GM04503 (cell line): ENCODE results near the gene NKAIN2.
"Not testable (repeated sequence)": the region's sequence is repeated elsewhere in the genome, so short reads cannot be mapped to it uniquely, and the experiment has no call there.

ENCODE experiments used
- DNase-seq: peaks from one replicate; pipeline ENCODE4 v3.0.0-alpha.2; 2012; ENCODE audit warnings: low read depth

The NKAIN2 gene

DNA sequence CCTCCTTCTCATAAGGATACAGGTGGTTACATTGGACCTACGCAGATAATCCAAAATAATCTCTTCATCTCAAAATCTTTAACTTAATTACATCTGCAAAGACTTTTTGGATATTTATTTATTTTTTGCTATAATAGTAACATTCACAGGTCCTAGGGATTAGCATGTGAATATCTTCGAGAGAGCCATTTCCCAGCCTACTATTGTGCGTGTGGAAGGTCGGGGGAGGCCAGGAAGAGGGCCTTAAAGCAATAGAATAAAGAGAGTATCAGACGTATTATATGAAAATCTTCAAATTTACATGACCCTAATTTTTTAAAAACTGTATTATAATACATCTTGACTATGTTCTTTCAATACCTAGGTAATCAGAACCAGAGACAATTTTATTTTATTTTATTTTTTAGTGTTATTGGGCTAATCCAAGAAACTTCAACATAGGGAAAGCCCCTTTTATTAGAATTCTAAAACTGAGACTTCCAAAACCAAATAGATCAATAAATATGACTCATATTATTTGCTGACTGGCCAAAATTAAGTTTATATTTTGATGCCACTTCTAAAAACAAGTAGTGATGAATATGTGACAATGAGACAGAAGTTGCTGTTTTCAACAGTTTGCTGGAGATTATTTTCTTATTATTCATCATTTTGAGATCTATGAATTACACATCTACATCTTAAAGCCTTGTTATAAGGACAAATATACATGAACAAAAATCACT lies 536.1 kb downstream of the NKAIN2 start:
- DNase-seq, result no peak

DNA sequence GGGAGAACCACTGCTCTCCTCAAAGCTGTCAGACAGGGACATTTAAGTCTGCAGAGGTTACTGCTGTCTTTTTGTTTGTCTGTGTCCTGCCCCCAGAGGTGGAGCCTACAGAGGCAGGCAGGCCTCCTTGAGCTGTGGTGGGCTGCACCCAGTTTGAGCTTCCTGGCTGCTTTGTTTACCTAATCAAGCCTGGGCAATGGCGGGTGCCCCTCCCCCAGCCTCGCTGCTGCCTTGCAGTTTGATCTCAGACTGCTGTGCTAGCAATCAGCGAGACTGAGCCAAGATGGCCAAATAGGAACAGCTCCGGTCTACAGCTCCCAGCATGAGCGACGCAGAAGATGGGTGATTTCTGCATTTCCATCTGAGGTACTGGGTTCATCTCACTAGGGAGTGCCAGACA lies 544.7 kb downstream of the NKAIN2 start:
- DNase-seq, result not testable (repeated sequence)

DNA sequence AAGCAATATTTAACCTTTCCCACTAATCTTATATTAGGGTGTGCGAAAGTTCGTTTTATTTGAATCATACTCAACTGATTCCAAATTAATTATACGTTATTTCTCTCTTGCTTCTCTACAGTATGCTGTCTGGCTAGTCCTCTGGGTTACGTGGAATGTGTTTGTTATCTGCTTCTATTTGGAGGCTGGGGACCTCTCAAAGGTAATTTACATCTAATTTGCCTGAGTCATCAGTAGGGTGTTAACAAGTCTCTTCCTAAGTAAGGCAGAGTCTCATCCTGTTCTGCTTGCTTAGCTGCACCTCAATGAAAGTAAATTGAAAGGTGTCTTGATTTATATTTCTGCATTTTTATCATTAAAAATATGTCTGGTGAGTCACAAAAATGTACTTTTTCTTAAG lies 551.5 kb downstream of the NKAIN2 start:
- no peak for DNase-seq

DNA sequence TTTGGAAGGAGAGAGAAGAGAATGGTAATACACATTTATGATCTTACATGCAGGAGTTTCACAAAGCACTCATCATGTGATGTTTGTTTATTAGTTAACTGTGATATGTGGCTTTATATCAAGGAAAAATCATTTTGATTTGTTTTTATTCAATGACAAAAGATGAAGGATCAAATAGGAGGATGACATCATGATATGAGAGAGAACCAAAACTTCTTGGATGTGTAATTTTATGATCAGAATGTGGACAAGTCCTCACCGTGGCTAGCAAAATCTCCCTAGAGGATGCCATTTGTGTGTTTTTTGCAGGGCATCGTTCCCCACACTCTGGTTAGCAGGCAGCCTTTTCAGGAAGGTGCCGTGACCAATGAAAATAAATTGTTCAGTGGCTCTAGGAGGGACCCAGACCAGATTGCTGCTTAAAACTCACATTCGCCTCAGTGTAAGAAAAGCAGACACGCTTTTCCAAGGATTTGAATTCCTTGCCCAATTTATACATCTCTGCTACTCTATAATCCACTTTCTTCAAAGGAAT lies 552.7 kb downstream of the NKAIN2 start:
- no peak for DNase-seq

DNA sequence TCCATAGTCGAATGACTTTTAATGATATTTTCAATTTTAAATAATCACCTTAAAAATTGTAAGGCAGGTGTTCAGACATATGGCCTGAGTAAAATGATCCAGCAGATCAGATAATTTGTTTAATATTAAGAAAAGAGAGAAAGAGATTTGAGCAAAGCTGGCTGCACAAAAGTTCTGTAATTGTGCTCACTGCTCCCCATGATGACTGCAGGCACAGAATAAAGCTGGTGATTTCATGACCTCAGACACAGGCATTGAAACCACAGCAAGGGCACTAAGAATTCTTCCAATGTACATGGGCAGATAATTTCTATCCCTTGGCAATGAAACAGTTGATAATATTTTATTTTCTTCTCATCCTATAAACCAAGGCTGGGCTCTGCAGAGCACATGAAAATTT lies 553.1 kb downstream of the NKAIN2 start:
- DNase-seq, result no peak

DNA sequence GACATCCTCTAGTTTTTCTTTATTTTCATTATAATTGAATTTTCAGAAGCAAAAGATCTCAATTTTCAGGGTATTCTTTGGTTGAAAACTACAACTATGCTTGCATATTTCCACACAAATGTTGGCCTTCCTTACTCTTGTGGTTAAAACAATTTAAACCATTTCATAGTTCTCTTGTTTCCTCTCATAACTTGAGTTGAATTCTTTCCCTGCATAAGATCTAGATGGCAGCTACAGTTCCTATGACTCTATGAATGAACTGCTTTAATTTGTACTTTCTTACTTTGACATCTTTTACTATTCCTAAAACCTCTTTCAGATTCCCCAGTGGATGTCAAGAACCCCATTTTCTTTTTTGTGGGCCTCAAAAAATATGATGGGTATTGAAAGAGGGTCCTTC lies 564.5 kb downstream of the NKAIN2 start:
- DNase-seq, result no peak

DNA sequence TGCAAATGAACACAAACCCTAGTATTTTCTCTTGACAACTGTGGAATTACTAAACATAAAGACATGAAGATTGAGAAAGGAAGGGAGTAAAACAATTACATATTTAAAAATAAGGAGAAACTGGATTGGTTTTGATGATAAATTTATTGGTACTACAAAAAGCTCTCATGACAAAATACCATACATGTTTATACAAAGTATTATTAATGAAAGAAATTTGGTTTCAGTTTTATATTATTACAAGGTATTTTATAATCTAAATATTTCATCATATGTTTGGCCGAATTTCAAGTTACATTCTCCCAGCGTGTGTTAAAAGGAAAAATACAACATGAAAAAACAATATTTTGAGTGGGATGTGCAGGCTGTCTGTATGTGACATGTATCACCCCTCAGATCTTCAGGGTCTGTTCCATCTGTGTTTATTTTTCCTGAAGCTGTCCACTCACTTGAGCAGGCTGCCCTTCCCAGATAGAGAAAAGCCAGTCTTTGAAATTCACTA lies 568.4 kb downstream of the NKAIN2 start:
- DNase-seq, result no peak

DNA sequence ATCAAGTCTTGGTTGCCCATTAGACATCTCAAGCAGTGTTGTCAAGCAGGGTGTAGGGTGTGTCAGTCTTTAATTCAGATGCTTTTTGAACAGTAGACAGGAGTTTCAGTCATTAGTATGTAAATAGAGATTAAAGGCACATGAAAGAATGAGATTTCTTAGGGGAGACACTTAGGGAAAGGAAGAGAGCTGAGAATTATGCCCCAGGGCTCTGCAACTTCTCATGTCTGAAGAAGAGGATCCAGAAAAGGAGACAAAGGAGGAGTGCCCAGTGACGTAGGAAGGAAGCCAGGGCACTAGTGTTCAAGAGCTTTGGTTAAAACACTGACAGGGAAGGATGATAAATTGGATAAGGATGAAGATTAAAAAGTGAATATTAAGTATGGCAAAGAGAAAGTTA lies 569.7 kb downstream of the NKAIN2 start:
- no peak for DNase-seq

DNA sequence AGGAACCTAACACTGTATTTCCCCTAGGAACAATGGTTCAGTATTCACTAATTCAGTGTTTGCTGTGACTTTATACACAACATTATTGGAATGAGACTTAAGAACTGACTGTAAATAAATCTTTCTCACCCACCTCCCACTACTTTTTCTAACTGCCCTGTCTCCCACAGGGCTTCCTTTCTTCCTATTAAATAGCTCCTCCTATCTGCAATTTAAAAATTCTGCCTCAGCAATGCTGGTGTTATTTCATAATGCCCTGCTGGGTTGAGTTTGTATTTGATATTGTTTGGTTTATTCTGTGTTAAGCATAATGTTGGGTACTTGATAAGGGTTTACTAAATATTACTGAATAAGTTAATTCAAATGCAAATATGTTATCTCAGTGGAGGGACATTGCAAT lies 585.5 kb downstream of the NKAIN2 start:
- DNase-seq, result no peak

DNA sequence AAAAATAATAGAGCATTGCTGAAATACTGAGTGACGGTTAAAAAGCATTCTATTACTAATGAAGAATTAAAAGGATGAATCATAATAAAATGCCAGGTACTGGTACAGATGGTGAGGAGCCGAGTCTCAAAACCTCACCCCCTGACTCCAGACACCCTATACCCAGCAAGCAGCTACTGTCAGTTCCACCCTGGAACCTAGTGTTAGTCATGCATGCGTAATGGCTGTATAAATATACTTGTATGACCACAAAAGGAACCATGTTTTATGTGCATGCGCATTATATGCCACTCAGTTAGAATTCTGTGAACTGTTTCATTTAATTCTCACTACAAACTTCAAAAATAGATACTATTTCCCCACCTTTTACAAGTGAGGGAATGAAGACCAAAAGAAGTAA lies 589.9 kb downstream of the NKAIN2 start:
- no peak for DNase-seq

DNA sequence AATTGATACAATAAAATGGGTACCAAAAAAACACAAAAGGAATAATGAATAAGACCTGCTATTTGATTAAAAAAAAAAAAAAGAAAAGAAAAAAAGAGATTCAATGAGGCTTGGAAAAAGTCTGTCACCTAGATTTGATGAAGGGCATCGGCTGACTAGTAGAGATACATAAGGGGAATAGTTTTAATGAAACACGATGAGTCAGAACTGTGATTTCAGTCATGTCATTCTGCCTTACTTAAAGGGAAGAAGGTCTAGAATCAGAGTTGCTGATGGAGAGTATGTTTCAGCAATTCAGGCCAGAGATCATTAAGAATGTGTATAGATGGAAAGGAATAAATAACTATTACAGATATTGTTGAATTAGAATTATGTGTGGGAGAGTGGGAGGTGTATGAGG lies 592.7 kb downstream of the NKAIN2 start:
- DNase-seq, result no peak

DNA sequence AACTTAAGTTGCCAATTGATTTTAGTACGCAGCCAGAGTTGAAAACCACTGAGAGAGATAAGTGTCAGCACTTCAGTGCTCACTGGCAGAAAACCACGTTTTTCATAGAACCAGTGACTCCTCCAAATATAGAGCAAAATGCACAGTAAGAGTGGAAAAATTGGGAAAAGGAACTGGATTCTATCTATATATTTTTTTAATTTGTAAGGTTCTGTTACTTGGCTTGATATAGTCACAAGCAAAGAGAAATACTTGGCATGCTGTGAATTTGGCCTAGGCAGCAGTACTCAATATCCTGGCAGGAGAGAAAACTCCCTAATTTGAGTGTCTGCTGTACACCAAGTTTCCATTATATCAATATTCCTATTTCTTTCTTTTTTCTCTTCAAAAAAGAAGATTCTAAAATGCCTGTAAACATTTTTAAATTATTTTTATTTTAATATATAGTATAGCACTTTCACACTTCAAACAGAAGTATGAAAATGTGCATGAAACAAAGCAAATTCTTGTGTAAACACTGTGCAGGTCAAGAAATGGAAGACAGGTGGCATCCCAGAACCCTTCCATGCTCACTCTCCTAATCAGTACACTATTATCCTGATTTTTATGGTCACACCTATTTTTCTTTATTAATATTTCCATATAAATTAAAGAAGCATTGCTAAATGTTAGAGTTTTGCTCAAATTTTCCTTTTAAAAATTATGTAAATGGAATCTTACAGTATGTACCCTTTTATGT lies 596.8 kb downstream of the NKAIN2 start:
- no peak for DNase-seq

DNA sequence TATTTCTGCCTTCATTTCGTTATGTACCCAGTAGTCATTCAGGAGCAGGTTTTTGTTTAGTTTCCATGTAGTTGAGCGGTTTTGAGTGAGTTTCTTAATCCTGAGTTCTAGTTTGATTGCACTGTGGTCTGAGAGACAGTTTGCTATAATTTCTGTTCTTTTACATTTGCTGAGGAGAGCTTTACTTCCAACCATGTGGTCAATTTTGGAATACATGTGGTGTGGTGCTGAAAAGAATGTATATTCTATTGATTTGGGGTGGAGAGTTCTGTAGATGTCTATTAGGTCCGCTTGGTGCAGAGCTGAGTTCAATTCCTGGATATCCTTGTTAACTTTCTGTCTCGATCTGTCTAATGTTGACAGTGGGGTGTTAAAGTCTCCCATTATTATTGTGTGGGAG lies 606.8 kb downstream of the NKAIN2 start:
- DNase-seq, result not testable (repeated sequence)

DNA sequence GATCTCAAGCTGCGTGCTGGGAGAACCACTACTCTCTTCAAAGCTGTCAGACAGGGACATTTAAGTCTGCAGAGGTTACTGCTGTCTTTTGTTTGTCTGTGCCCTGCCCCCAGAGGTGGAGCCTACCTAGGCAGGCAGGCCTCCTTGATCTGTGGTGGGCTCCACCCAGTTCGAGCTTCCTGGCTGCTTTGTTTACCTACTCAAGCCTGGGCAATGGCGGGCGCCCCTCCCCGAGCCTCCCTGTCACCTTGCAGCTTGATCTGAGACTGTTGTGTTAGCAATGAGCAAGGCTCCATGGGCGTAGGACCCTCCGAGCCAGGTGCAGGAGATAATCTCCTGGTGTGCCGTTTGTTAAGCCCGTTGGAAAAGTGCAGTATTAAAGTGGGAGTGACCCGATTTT lies 609.0 kb downstream of the NKAIN2 start:
- not testable (repeated sequence) for DNase-seq

DNA sequence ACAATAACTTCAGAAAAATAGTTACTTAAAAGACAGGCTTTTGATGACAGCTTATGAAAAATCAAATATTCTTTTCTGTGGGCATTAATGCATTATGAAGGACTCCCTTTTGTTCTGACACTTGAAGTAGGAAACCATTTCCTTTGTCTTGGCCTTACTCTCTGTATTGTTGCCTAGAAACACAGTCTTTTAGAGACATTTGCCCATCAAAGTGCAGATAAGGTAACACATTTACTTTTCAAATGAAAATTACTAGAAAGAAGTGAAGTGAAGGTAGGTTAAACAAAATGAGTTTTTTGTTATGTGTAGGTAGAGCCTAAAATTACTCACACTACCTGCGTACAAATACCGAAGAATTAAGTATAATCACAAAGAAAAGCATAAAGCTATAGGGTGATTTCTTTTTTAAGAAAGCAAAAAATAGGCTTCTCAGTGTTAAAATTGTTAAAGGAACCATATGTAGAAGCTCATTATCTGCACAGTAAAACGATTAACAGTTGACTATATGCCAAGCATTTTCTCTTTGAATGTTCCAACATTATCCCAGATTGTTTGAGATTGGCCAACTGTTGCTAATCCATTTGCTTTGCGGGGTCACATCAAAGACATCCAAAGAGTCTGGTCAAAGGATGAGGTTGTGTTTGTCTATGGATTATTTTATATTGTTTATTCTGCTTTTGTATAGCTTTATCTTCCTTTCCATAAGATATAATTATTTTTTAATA lies 616.6 kb downstream of the NKAIN2 start:
- no peak for DNase-seq

DNA sequence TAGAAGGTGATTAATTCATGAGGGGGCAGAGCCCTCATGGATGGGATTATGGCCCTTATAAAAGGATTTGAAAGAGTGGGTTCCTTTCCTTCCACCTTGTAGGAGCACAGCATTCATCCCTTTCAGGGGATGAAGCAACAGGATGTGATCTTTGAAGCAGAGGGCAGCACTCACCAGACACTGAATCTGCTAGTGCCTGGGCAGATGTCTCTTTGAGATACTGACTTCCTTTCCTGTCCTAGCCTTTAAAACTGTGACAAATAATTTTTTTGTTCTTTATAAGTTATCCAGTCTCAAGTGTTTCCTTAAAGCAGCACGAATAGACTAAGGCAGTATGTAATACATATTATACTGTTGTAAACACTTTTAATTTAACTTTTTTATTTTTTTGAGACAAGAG lies 620.0 kb downstream of the NKAIN2 start:
- DNase-seq, result no peak

DNA sequence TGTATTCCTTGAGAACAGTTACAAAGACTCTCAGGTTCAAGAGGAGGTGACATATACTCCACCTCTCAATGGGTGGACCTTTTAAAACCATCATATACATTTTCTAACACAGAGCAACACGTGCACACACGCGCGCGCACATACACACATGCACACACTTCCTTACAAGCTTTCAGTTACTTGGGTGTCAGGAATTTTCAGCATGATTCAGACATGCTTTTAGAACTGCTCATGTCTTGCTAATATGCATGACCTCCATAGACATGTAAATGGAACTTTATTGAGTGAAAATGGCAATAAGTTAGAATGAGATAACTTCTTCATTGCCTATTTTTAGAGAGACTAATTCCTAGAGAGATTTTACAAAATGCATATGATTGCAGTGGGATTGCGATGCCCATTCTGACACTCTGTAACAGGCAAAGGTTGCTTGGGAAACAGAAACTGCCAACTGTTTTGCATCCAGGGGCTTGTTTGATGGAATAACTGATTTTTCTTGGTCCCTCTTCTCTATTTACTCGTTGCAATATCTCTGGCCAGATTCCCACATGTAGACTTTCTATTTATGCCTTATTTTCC lies 627.2 kb downstream of the NKAIN2 start:
- no peak for DNase-seq

DNA sequence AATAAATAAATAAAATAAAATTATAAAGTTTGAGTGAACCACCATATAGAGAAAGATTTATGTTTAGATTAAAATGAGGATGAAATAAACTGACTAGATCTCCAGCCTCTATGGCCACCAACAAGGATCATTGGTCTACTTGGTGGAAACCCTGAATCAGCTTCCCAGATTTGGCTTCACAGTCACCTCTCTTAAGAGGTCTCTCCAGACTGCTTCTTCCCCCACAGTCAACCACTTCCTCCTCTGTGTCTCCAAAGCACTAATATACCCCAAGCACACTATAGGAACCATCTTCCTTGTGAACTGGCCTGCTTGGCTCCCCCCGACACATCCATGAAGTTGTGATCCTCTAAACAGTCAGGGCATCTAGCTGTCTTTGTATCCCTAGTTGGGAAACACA lies 629.0 kb downstream of the NKAIN2 start:
- no peak for DNase-seq

DNA sequence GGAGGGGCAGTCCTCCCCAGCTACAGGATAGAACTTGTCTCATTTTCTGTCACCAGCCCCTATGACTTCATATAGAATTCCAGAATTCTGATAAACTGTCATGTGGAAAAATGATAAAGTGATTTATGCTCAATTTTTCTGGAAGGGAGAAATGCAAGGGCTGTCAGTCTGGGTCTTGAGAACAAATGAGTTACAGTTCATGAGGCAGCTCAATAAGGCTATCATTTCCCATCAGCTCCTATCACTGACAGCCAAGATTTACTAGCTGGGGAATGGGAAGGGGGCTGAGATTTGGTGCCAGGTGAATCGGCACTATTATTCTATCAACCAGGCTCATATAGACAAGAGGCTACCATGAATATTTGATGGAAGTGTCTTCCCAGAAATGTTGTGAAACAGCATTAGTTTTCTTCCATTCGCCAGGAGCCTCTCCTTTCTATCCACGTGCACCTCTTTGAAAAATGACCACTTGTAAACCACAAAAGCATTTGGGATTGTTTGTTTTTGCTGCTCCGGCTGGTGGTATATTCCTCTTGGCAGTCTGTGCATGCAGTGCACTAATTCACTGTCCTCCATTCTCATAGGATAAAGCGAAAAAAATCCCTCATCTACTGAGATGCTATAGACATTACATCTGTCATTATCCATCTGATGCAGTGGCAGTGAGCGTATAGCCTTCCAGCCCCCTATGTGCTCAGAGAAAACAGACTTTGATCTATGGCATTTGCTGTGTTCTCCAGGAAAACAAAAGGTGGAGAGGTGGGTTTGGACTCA lies 629.9 kb downstream of the NKAIN2 start:
- DNase-seq, result no peak

DNA sequence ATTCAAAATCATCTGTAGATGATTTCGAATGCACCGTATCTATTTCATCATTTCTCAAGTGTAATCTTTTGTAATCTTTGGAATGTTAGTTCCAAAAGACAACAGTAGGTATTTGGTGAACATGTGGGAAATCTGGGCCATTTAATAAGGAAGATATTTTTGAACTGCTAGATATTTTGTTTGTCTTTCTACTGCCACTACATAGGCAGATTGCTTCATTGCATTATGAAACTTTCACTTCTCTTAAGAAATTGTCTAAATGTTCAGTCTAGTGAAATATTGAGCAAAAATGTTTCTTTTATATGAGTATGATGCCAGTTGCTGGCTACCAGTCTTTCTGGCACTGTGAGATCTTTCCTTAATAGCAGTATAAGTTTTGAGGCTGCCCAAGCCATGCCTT lies 630.8 kb downstream of the NKAIN2 start:
- DNase-seq, result no peak

DNA sequence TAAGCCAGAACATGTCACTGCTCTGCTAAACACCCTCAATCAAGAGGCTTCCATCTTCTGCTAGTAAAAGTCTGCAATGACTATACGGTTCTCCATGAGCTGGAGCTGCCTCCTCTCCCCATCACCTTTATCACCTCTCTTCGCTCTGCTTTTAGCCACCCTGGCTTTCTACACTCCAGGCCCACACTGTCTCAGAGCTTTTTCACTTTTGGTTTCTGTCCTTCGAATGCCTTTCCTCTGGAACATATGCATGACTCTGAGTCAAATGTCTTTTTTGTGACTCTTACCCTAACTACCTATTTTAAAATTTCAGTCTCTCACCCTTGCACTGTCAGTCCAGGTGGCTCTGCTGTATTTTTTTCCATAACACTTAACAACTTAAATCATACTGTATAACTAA lies 633.1 kb downstream of the NKAIN2 start:
- DNase-seq, result no peak
